HG03139 (cell line): ENCODE results near the gene PCBP3.
"Not testable (repeated sequence)": the region's sequence is repeated elsewhere in the genome, so short reads cannot be mapped to it uniquely, and the experiment has no call there.

ENCODE experiments used
- ATAC-seq: cut with Tn5 transposase; IDR thresholded peaks from one replicate; pipeline ENCODE4 v1.9.1; 2021; ENCODE audit not compliant: unreplicated experiment

The PCBP3 gene

DNA sequence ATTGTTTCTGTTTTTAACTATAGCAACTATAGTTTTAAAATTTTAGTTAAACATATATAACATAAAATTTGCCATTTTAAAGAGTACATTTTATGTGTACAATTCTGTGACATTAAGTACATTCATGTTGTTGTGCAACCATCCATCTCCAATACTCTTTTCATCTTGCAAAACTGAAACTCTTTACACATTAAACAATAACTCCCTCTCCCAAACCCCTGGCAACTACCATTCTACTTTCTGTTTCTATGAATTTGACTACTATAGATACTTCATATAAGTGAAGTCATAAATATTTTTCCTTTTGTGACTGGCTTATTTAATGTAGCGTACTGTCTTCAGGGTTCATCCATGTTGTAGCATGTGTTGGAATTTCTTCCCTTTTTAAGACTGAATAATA lies 25.9 kb downstream of the PCBP3 start:
- no peak for ATAC-seq

DNA sequence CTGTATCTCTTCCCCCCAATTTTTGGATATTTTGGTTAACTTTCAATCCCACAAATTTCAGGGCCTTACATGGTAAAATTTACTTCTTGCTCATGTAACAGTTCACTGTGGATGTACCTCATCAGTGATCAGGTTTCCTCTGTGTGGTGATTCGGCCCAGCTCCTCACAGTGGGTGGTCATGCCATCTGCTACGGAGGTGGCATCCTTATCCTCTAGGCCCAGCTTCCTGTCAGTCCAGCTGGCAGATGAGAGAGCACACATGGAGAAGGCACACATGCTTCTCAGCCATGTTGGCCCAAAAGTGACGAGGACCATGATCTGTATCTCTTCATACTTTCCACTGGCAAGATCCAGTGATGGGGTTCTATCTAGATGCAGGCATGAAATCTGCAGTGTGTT lies 27.2 kb downstream of the PCBP3 start:
- ATAC-seq: no peak

DNA sequence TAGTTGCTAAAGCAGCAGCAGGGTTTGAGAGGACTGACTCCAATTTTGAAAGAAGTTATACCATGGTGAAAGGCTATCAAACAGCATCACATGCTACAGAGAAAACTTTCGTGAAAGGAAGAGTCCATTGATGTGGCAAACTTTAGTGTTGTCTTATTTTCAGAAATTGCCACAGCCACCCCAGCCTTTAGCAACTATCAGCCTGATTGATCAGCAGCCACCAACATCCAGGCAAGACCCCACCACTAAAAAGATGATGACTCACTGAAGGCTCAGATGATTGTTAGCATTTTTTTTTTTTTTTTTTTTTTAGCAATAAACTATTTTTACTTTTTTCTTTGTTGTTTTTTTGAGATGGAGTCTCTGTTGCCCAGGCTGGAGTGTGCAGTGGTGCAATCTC lies 35.3 kb downstream of the PCBP3 start:
- not testable (repeated sequence) for ATAC-seq

DNA sequence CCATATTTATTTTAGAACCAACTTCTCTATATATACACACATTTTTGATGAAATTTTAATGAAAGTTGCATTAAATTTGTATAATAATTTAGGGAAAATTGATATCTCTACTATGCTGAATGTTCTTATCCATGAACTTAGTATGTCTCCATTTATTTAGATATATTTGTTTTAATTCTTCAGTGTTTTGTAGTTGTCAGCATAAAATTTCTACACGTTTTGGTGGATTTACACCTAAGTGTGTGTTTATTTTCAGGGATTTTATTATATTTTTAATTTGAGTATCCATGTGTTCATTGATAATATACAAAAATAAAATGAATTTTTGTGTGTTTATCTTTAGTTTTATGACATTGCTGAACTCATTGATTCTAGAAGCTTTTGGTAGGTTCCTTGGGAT lies 36.7 kb downstream of the PCBP3 start:
- ATAC-seq: no peak

DNA sequence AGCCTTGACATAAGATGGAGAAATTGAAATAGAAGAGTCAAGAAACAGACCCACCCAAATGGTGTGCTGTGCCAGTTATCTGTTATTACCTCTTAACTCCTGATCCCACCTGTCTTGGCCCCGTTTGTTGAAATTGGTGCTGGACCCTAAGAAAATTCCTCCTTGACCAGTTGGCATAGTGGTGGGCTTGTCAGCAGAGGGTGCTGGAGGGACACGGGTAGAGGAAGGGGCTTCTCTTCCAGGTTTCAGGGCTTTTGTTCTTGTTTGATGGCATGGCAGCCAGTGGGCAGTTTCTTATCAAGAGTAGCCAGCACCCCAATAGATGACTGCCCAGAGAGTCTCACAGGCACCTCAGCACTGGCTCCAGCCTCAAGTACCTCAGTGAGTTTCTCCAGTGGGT lies 51.6 kb downstream of the PCBP3 start:
- no peak for ATAC-seq

DNA sequence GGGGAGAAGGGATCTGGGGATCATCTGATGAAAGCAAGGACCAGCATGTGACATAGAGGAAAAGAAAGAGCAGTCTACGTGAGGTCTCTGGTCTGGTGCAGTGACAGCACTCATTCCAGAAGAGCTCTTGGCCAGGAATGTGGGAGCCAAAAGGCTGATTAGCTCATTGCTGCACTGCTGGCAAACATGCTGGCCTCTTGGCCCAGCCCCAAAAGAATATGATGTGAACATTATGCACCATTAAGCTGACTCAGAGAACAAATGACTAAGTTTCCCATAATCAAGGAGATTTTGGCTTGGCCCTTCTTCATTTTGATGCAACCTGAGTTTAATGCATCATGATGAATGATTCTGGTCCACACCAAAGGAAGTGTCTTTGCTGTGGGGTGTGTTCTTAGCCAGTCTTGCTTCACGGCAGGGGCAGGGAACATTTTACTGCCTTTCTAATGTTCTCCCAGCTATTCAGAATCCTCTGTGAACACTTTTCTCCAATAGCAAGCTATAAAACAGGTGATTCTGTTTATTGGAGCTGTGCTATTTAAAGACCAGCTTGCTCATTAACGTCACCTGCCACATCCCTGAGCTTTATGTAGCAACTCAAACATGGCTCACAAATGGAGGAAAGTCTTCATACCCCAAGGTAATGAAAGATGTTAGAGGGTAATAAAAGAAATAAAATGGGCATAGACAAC lies 55.1 kb downstream of the PCBP3 start:
- ATAC-seq: no peak

DNA sequence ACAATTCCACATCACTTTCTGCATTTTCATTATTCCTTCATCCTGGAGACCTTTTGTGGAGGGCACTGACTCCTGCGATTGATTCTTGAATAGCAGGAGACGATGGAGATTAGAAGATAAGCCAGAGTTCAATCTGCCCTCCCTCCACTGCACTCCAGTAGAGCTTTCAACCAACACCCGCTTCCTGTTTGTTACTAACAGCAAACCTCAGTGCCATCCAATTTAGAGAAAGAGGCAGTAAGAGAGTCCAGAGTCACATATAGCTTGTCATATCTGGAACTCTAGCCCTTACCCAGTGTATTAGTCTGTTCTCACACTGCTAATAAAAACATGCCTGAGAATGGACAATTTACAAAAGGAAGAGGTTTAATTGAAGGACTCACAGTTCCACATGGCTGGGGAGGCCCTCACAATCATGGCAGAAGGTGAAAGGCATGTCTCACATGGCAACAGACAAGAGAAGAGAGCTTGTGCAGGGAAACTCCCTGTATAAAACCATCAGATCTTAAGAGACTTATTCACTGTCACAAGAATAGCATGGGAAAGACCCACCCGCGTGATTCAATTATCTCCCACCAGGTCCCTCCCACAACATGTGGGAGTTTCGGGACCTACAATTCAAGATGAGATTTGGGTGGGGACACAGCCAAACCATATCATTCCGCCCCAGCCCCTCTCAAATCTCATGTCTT lies 55.9 kb downstream of the PCBP3 start:
- no peak for ATAC-seq

DNA sequence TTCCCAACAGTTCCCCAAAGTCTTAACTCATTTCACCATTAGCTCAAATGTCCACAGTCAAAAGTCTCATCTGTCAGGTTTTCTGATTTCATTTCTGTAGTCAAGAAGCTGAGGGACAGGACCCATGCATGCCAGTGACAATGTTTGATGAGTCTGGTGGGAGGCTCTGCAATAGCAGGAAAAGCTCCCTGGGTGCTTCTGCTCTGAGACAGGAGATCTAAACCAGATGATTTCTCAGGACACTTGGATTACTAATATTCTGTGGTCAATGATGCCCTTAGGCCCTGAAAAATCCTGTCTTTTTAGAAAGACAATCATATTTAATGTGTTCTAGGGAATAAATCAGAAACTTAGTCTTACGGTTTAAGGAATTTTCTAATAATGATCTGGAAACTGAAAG lies 56.4 kb downstream of the PCBP3 start:
- ATAC-seq: no peak

DNA sequence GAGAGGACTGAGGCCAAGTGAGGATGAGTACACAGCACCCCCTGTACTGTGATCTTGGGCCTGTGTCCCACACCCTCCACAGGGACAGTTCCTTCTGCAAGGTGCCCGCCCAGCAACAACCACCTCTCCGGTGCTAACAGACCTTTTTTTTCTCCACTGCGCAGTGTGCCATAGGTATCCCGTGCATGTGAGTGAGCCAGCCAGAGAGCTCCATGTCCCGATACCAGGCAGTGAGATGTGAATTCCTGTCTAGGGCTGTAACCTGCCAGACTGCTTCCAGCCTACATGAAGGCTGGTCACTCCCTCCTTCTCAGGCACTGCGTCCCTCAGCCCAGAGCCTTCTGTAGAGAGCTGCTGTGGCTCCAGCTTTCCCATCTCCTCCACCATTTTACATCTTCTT lies 56.9 kb downstream of the PCBP3 start:
- no peak for ATAC-seq

DNA sequence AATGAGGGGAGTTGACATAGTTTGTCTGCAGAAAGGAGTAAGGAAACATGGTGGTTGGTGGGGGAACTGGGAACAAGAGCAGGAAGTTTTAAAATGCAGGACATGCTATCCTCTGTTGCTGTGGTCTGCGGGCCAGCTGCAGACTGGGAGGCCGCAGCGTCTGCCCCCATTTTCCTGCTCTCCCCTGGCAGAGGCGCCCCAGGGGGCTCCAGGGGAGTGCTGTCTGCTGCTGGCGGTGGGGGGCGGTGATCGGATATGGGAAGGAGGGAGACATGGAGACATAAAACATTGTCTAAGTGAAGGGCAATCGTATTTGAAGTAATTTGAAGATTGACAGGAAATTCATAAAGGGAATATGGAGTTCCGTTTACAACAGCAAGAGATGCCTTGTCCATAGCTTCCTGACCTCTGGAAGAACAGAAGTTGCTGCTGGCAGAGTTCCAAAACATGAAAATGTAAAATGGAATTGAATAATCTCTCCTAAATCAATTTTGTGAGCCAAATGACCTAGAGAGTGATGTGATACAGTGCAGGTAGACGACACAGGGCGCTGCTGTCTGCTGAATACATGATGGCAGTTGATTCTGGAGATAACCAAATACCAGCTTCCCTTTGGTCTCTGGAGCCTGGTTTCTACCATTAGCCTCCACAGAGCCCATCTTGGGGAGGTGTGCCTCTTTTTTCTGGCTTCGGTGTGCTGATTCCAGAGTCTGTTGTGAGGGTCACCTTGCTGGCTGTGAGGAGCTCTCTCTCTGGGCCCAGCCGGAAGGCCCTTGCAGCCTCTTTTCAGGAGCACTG lies 61.0 kb downstream of the PCBP3 start:
- no peak for ATAC-seq

DNA sequence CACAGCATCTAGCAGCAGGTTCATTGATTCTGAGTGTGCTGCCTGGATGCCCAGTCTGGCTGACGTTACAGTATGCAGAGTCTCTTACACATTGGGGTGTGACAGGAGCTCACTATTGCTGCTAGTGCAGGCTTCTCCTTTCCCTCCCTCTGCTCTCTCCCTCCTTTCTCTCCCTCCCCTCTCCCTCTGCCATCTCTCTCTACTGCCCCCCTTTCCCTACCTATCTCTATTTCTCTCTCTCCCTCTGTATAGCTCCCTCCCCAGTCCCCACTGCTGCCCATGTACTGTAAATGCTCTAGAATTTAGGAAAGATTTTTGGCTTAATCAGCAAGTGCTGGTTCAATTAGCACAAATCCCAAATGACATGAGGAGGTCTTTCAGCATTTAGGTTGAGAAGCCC lies 62.8 kb downstream of the PCBP3 start:
- ATAC-seq: no peak

DNA sequence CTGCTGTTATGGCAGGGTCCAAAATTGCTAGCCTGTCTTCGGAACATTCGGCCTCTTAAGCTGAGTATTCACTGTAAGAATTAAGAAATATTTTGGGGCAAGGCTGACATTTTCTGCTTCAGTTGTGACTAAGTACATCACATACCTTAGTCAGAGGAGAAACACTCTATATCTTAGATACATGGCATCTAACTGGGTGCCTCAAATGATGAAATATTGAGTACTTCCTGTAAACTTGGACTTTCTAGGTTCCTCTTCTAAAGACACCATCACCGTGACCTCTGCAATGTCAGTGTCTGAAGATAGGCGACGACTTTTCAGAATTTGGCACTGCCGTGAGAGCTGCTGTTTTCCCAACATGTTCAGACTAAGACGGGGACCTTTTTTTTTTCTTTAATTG lies 65.6 kb downstream of the PCBP3 start:
- ATAC-seq: no peak

DNA sequence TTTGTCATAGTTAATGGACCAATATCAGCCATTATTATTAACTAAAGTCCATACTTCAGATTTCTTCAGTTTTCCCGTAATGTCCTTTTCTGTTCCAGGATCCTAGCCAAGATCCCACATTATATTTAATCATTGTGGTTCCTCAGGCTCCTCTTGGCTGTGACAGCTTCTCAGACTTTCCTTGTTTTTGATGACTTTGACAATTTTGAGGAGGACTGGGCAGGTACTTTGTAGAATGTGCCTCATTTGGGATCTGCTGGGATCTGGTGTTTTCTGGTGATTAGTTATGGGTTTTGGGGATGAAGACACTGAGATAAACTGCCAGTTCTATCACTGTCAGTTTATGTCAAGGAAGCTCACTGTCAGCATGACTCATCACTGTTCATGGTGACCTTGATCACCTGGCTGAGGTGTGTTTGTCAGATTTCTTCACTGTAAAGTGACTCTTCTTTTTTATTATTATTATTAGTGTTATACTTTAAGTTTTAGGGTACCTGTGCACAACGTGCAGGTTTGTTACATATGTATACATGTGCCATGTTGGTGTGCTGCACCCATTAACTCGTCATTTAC lies 66.3 kb downstream of the PCBP3 start:
- no peak for ATAC-seq

DNA sequence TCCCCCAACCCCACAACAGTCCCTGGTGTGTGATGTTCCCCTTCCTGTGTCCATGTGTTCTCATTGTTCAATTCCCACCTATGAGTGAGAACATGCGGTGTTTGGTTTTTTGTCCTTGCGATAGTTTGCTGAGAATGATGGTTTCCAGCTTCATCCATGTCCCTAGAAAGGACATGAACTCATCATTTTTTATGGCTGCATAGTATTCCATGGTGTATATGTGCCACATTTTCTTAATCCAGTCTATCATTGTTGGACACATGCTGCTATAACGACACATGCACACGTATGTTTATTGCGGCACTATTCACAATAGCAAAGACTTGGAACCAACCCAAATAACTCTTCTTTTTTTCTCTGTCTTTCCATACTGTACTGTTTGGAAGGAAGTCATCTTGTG lies 66.8 kb downstream of the PCBP3 start:
- ATAC-seq: not testable (repeated sequence)

DNA sequence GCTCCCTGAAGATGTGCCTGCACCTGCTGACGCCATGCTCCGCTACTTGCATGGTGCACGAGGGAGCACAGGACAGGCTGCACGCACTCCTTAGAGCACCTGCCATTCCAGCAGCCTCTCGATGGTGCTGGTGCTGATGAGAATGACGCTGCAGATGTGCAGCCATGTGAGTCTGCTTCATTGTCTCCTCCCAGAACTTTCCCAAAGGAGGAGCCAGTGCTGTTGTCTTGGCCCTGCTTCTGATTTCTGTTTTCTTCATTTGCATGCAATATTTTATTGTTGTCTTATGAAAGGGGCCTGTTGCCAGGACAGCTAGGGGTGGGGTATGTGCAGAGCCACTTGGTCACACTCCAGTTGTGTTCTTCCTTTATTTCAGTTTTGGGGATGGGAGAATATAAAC lies 70.1 kb downstream of the PCBP3 start:
- ATAC-seq: no peak

DNA sequence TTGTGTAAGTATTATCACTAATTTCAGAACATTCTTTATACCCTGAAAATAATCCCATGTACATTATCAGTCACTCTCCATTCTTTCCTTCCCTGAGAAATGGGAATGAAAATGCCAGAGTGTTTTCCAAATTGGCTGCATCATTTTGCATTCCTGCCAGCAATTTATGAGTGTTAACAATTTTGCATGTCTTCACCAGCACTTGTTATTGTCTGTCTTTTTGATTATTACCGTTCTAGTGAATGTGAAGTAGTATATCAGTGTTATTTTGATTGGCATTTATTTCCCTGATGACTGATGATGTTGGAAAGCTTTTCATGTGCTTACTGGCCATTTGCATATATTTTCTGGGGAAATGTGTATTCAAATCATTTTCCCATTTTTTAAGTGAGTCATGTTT lies 71.9 kb downstream of the PCBP3 start:
- no peak for ATAC-seq

DNA sequence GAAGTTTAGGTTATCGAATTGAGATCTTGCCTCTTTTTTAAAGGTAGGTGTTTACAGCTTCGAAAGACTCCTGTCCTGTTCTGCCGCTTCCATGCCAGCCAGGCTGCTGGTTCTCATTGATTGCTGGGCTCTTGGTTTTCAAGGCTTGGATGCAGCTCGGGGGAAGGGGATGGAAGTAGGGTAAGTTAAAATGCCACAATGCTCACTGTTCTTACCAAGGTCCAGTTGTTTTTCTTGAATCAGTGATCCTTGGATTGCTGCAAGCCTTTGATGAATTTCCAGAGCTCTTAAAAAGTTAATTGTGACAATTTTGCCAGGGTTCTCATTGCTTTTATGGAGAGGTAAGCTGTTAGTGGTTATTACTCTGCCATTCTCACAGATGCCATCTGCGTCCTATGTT lies 74.9 kb downstream of the PCBP3 start:
- no peak for ATAC-seq

DNA sequence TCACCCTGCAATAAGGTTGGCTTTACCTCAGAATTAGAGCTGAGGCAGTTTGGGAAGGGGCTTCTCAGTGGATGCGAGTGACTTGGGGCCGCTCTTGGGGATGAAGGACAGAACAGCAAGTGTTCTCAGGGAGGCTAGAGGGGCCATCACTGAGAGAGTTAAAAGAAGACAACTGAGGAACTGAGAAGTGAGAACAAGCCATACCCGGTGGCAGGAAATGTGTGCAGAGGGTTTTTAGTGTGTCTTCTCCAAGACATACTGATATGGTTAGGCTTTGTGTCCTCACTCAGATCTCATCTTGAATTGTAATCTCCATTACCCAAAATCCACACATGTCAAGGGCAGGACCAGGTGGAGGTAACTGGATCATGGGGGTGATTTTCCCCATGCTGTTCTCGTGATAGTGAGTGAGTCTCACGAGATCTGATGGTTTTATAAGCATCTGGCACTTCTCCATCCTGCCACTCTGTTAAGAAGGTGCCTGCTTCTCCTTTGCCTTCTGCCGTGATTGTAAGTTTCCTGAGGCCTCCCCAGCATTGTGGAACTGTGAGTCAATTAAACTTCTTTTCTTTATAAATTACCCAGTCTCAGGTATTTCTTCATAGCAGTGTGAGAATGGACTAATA lies 75.8 kb downstream of the PCBP3 start:
- ATAC-seq: no peak

DNA sequence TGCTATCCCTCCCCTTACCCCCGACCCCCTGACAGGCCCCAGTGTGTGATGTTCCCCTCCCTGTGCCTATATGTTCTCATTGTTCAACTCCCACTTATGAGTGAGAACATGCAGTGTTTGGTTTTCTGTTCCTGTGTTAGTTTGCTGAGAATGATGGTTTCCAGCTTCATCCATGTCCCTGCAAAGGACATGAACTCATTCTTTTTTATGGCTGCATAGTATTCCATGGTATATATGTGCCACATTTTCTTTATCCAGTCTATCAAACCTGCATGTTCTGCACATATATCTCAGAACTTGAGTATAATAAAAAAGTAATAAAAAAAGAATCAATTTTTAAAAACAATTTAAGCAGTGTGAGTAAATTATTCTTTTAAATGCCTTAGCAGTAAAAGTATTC lies 76.7 kb downstream of the PCBP3 start:
- not testable (repeated sequence) for ATAC-seq

DNA sequence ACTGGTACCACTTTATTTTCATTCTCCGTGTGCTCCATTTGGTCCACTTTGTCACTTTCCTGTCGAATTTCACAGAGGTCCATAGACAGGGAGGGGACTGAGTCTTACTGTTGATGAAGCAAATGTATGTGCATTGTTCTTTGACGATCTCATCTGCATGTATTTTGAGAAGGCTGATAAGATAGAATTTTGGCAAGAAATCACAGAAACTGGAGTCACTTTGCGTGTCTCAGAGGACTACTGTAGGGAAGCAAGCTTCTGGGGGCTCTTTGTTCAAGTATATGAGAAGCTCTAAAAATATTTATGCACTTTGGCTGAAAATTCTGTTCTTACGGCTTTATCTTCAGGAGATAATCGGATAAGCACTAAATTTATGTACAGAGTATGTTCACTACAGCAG lies 78.1 kb downstream of the PCBP3 start:
- no peak for ATAC-seq
